HCEC 1CT (cell line): ENCODE data around the gene MCM3AP.
A peak's percentile ranks its signal among the peaks of the same experiment; 100 is the strongest.

Experiments used
- DNase-seq: peaks from one replicate; pipeline ENCODE4 v3.0.0-alpha.2; 2017

MCM3AP gene

GRCh38 chr21:46199436-46200373 lies 85.7 kb downstream of the MCM3AP start:
- peak; percentile 8 for DNase-seq

DNA sequence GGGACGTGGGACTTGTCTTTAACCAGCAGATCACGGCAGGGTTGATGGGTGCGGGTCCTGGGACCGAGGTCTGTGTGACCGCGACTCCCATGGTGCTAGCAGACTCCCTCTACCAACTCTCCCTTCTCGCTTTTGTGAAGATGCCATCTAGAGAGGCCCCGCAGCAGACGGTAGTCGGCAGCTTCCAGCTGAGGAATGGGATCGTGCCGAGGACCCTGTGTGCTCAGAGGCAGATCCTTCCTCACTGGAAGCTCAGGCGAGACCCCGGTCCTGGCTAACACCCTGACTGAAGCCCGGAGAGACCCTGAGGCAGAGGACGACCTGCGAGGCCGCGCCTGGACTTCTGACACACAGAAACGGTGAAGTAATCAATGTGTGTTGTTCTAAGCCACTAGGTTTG lies 88.7 kb downstream of the MCM3AP start:
- DNase-seq: no peak

- DNase-seq: no peak
These were observed 89.7 kb downstream of the MCM3AP start for GRCh38 chr21:46195595-46196195.

- DNase-seq: no peak
These were observed 90.8 kb downstream of the MCM3AP start for GRCh38 chr21:46194374-46195334.

- no peak for DNase-seq
These were observed 91.5 kb downstream of the MCM3AP start for GRCh38 chr21:46193829-46194373.

- DNase-seq: no peak
These were observed 93.5 kb downstream of the MCM3AP start for GRCh38 chr21:46191686-46192575.

DNA sequence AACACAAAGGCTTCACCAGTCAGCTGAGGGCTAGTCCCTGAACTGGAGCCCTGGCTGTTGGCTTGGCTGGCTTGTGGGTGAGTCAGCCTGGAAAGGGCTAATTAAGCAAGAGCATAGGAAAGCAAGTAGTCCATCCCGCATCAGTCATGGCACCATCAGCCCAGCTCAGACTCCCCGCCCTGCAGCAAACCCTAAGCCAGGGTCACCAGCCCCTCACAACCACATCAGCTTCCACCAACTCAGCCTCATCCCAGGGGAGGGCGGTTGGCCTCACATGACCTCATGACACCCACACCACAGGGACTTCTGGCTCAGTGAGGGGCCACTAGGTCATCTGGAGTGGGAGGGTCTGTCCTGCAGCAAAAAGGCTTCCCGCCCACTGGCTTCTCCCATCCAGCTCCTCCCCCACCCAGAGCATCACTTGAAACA lies 94.1 kb downstream of the MCM3AP start:
- peak; percentile 82 for DNase-seq

- DNase-seq: no peak
These were observed 94.8 kb downstream of the MCM3AP start for GRCh38 chr21:46190491-46191131.

- DNase-seq: no peak
These were observed 95.4 kb downstream of the MCM3AP start for GRCh38 chr21:46189959-46190490.

GRCh38 chr21:46189213-46189958 lies 96.0 kb downstream of the MCM3AP start:
- peak; percentile 28 for DNase-seq

GRCh38 chr21:46188226-46189212 lies 96.9 kb downstream of the MCM3AP start:
- peak; percentile 35 for DNase-seq

GRCh38 chr21:46187814-46188213 lies 97.6 kb downstream of the MCM3AP start:
- no peak for DNase-seq

DNA sequence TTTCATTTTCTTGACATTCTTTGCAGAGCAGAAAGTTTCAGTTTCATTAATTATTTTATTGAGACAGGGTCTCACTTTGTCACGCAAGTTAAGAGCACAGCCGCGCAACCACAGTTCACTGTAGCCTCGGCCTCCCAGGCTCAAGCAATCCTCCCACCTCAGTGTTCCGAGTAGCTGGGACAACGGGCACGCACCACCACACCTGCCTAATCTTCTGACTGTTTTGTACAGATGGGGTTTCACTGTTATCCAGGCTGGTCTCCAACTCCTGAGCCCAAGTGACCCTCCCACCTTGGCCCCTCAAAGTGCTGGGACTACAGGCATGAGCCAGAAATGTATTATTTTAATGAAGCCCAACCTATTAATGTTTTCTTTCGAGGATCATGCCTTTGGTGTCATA lies 98.2 kb downstream of the MCM3AP start:
- DNase-seq: no peak

GRCh38 chr21:46185716-46186115 lies 99.7 kb downstream of the MCM3AP start:
- DNase-seq: no peak
